Measurements from ENCODE around the gene TCTA. TPM values are rescaled to one million over a fixed set of nuclear protein-coding genes. Genes with fewer than 3 reads are reported as not detected.

The TCTA gene
- total RNA-seq, 2 donors from 2014 or later, result 14.0 to 59.0 TPM

GRCh38 chr3:49453621-49454020 is 41.4 kb downstream of the TCTA start:
- Histone ChIP-seq H3K36me3 (replicated peaks in 1 of 2; ENCODE audit: insufficient read depth in 1 of 2, low read depth in 2 of 2) (no peaks in the 10 kb centered on the region), H3K9me3 (no peaks in the 10 kb centered on the region), H3K27me3 (no peaks in the 10 kb centered on the region), H3K4me1 (peaks cover 44% of the 10 kb centered on the region), H3K27ac (no peak overlapping the region), H3K4me3 (no peak overlapping the region)
- intact Hi-C loops (cut with DNase I), result no loop called here
- TF ChIP-seq POLR2A (IDR thresholded peaks at IDR 0.05) (no peak), CTCF (IDR thresholded peaks at IDR 0.05) (no peak)
- DNase-seq (no peak), ATAC-seq (no peak)
- WGBS, 2 donors, result 91 to 94% methylated on average over 4 of the region's 4 CpGs

- Histone ChIP-seq H3K27ac (peak overlapping the region in 3 of 4 donors; percentile 50 to 76 (median 55)), H3K27me3 (no peaks in the 10 kb centered on the region), H3K4me3 (no peak overlapping the region), H3K36me3 (replicated peaks in 1 of 2; ENCODE audit: insufficient read depth in 1 of 2, low read depth in 2 of 2) (no peaks in the 10 kb centered on the region), H3K4me1 (peaks cover 52% of the 10 kb centered on the region), H3K9me3 (no peaks in the 10 kb centered on the region)
- intact Hi-C loops (cut with DNase I), result no loop called here
- peak; percentile 71 to 87 (median 82) for DNase-seq
- peak; percentile 58 for ATAC-seq
- WGBS, 2 donors, result 26 to 36% methylated on average over 2 of the region's 2 CpGs
- TF ChIP-seq POLR2A (IDR thresholded peaks at IDR 0.05), result no peak
- TF ChIP-seq CTCF (IDR thresholded peaks at IDR 0.05), result peak; percentile 29 to 79 (median 57)
These were observed 42.2 kb downstream of the TCTA start for GRCh38 chr3:49454458-49454857.

GRCh38 chr3:49454898-49455681 is 42.9 kb downstream of the TCTA start:
- Histone ChIP-seq H3K4me3 (no peak overlapping the region), H3K9me3 (no peaks in the 10 kb centered on the region), H3K27me3 (no peaks in the 10 kb centered on the region), H3K4me1 (peaks cover 58% of the 10 kb centered on the region), H3K27ac (peak overlapping the region; percentile 40 to 76 (median 52)), H3K36me3 (replicated peaks in 1 of 2; ENCODE audit: insufficient read depth in 1 of 2, low read depth in 2 of 2) (no peaks in the 10 kb centered on the region)
- intact Hi-C loops (cut with DNase I), result no loop called here
- DNase-seq, result peak in 1 of 4 donors; percentile 30
- TF ChIP-seq CTCF (IDR thresholded peaks at IDR 0.05) (no peak), POLR2A (IDR thresholded peaks at IDR 0.05) (no peak)
- WGBS, 2 donors, result 46 to 55% methylated on average over 1 to 3 of the region's 3 CpGs
- ATAC-seq, result no peak

- TF ChIP-seq POLR2A (IDR thresholded peaks at IDR 0.05) (no peak), CTCF (IDR thresholded peaks at IDR 0.05) (no peak)
- intact Hi-C loops (cut with DNase I), result no loop called here
- H3K9me3 ChIP-seq, result no peaks in the 10 kb centered on the region
- WGBS, 2 donors, result 86% methylated on average over 3 of the region's 3 CpGs
- ATAC-seq (no peak), DNase-seq (no peak)
- no peaks in the 10 kb centered on the region for H3K36me3 ChIP-seq (replicated peaks in 1 of 2; ENCODE audit: insufficient read depth in 1 of 2, low read depth in 2 of 2)
- H3K4me3 ChIP-seq, result no peak overlapping the region
- H3K4me1 ChIP-seq, result peaks cover 72% of the 10 kb centered on the region
- peak overlapping the region in 3 of 4 donors; percentile 30 to 76 (median 46) for H3K27ac ChIP-seq
- no peaks in the 10 kb centered on the region for H3K27me3 ChIP-seq
These were observed 44.2 kb downstream of the TCTA start for GRCh38 chr3:49456466-49456865.
